Bronchial epithelial cell (primary cell): ENCODE data around the gene NRXN3. TPM values are rescaled to one million over a fixed set of nuclear protein-coding genes. Genes with fewer than 3 reads are reported as not detected.

Experiments used
- DNase-seq: peaks from one replicate; pipeline ENCODE4 v3.0.0-alpha.2; 2010; ENCODE audit warnings: low read depth
- FAIRE-seq: peaks from 2 replicates; lab custom pipeline; 2011; peaks lifted over from hg19 to GRCh38; lab: Jason Lieb, UNC
- H3K27me3 ChIP-seq: 2 replicates; pipeline ENCODE4 v1.5.1; 2011; ENCODE audit warnings: low read length; ENCODE audit not compliant: control insufficient read depth, insufficient read depth
- H3K36me3 ChIP-seq: 2 replicates; pipeline ENCODE4 v1.5.1; 2011; ENCODE audit warnings: low read length; ENCODE audit not compliant: control insufficient read depth, insufficient read depth
- H3K4me3 ChIP-seq: 2 replicates; pipeline ENCODE4 v1.5.1; 2011; ENCODE audit warnings: mild to moderate bottlenecking, low read depth, low read length, control low read depth
- CTCF ChIP-seq: IDR thresholded peaks from 2 replicates; pipeline ENCODE4 v1.5.1; 2011; ENCODE audit warnings: mild to moderate bottlenecking, moderate library complexity, low read length, control low read depth, inconsistent platforms; ENCODE audit not compliant: insufficient read depth, severe bottlenecking
- total RNA-seq: library from RNA; depleted of rRNA; stranded (reverse); fragments of >200 nt; gene quantifications from 2 replicates; pipeline ENCODE4 v1.2.1, GENCODE V29; 2014

The NRXN3 gene
- total RNA-seq, 1 donor from 2014 or later: under 0.01 TPM

GRCh38 chr14:78143489-78144145 is 26.6 kb upstream of the NRXN3 start:
- FAIRE-seq (no peak), DNase-seq (peak; percentile 93)
- H3K27me3 ChIP-seq: no peaks in the 10 kb centered on the region
- H3K36me3 ChIP-seq: no peaks in the 10 kb centered on the region
- no peak for TF ChIP-seq CTCF
- H3K4me3 ChIP-seq: no peak overlapping the region

- H3K27me3 ChIP-seq: no peaks in the 10 kb centered on the region
- DNase-seq (peak; percentile 44), FAIRE-seq (no peak)
- no peak overlapping the region for H3K4me3 ChIP-seq
- no peak for TF ChIP-seq CTCF
- no peaks in the 10 kb centered on the region for H3K36me3 ChIP-seq
Observed at GRCh38 chr14:78152201-78153063, 17.7 kb upstream of the NRXN3 start.

- H3K27me3 ChIP-seq: no peaks in the 10 kb centered on the region
- H3K4me3 ChIP-seq: no peak overlapping the region
- no peak for FAIRE-seq
- TF ChIP-seq CTCF: no peak
- peak; percentile 38 for DNase-seq
- H3K36me3 ChIP-seq: no peaks in the 10 kb centered on the region
Observed at GRCh38 chr14:78153064-78153341, 17.2 kb upstream of the NRXN3 start.

- DNase-seq (no peak), FAIRE-seq (no peak)
- H3K27me3 ChIP-seq: no peaks in the 10 kb centered on the region
- peak; percentile 11 for TF ChIP-seq CTCF
- H3K4me3 ChIP-seq: no peak overlapping the region
- no peaks in the 10 kb centered on the region for H3K36me3 ChIP-seq
Observed at GRCh38 chr14:78154827-78155226, 15.3 kb upstream of the NRXN3 start.

GRCh38 chr14:78156196-78156595 is 14.0 kb upstream of the NRXN3 start:
- no peak for FAIRE-seq

More at GRCh38 chr14:78156196-78156595, 14.0 kb upstream of the NRXN3 start:
- Histone ChIP-seq H3K27me3 (no peaks in the 10 kb centered on the region), H3K36me3 (no peaks in the 10 kb centered on the region), H3K4me3 (no peak overlapping the region)
- peak; percentile 61 for DNase-seq
- no peak for TF ChIP-seq CTCF
